A673 (cell line): ENCODE results near the gene RNF13. TPM values are rescaled to one million over a fixed set of nuclear protein-coding genes. Genes with fewer than 3 reads are reported as not detected.

Source experiments
- BruUV-seq: library from RNA; stranded (reverse); fragments of 400-500 nt; replicated peaks from 2 replicates; lab custom pipeline; 2021; lab: Mats Ljungman, UMichigan
- CTCF ChIA-PET: fragments of 300-600 bp; sonication (Branson Sonifier 250); formaldehyde crosslinking; loops from one replicate; lab custom pipeline; 2022; ENCODE audit warnings: antibody characterized with exemption; lab: Charles Lee
- POLR2A ChIA-PET: fragments of 300-600 bp; sonication (Branson Sonifier 250); formaldehyde crosslinking; loops from one replicate; lab custom pipeline; 2022; ENCODE audit warnings: antibody characterized with exemption; ENCODE audit not compliant: low non-redundant PET; lab: Charles Lee
- DNase-seq: peaks from one replicate; pipeline ENCODE4 v3.0.0-alpha.2; 2015; ENCODE audit warnings: low spot score
- H3K27ac ChIP-seq: fragments of 200-600 bp; sonication (generic); 2 replicates; pipeline ENCODE4 v1.5.1; 2016; ENCODE audit warnings: mixed run types, low read depth, mild to moderate bottlenecking, mixed read lengths, antibody characterized with exemption, low read length; ENCODE audit not compliant: poor library complexity, severe bottlenecking
- H3K27me3 ChIP-seq: fragments of 200-600 bp; sonication (generic); replicated peaks from 2 replicates; pipeline ENCODE4 v1.6.1; 2017; ENCODE audit warnings: mixed run types, low read depth, mild to moderate bottlenecking, mixed read lengths, antibody characterized with exemption, low read length; ENCODE audit not compliant: insufficient read depth, poor library complexity
- H3K36me3 ChIP-seq: fragments of 200-600 bp; sonication (generic); 2 replicates; pipeline ENCODE4 v1.6.1; 2016; ENCODE audit warnings: mixed run types, mild to moderate bottlenecking, mixed read lengths, antibody characterized with exemption, low read length; ENCODE audit not compliant: insufficient read depth, poor library complexity, severe bottlenecking
- H3K4me1 ChIP-seq: fragments of 200-600 bp; sonication (generic); 2 replicates; pipeline ENCODE4 v1.6.1; 2017; ENCODE audit warnings: mixed run types, mild to moderate bottlenecking, mixed read lengths, antibody characterized with exemption, low read length; ENCODE audit not compliant: insufficient read depth, poor library complexity, severe bottlenecking
- H3K4me3 ChIP-seq: fragments of 200-600 bp; sonication (generic); 2 replicates; pipeline ENCODE4 v1.5.1; 2016; ENCODE audit warnings: low read depth, mixed run types, mild to moderate bottlenecking, mixed read lengths, low read length; ENCODE audit not compliant: poor library complexity, severe bottlenecking
- H3K9me3 ChIP-seq: fragments of 200-600 bp; sonication (generic); 2 replicates; pipeline ENCODE4 v1.6.1; 2016; ENCODE audit warnings: mixed run types, low read depth, mild to moderate bottlenecking, mixed read lengths, antibody characterized with exemption, low read length; ENCODE audit not compliant: poor library complexity, severe bottlenecking
- CTCF ChIP-seq: fragments of 300-800, 200-600 bp; sonication (generic); conservative IDR thresholded peaks from 2 replicates; pipeline ENCODE4 v1.5.1; 2017; ENCODE audit warnings: low read depth, mild to moderate bottlenecking, antibody characterized with exemption, low read length, moderate library complexity, mixed read lengths
- EZH2 ChIP-seq: fragments of 200-600 bp; sonication (generic); IDR thresholded peaks from 2 replicates; pipeline ENCODE4 v1.6.1; 2017; ENCODE audit warnings: borderline replicate concordance, low read depth, mild to moderate bottlenecking, mixed read lengths, antibody characterized with exemption, low read length; ENCODE audit not compliant: poor library complexity, severe bottlenecking
- intact Hi-C: fragments of 100-400 bp; cut with micrococcal nuclease; formaldehyde crosslinking; loops from one replicate; pipeline ENCODE4 v1.10.0; 2022; ENCODE audit not compliant: unreplicated experiment
- total RNA-seq: library from RNA; stranded (reverse); gene quantifications from 2 replicates; pipeline ENCODE4 v1.2.3, GENCODE V29; 2021

RNF13 gene
- total RNA-seq, 1 experiment from 2014 or later: 21.7 TPM

- Histone ChIP-seq H3K4me1 (peaks cover 18% of the 10 kb centered on the region), H3K4me3 (peak overlapping the region; percentile 83), H3K27ac (peak overlapping the region; percentile 87), H3K9me3 (no peaks in the 10 kb centered on the region), H3K36me3 (no peaks in the 10 kb centered on the region), H3K27me3 (no peaks in the 10 kb centered on the region)
- TSS peak; percentile 38 for BruUV-seq
- CTCF ChIA-PET: no interaction called here
- DNase-seq: peak; percentile 24
- POLR2A ChIA-PET: no interaction called here
- no peak for TF ChIP-seq CTCF
- no peak for TF ChIP-seq EZH2
- intact Hi-C loops: no loop called here
These were observed 609 bp downstream of the RNF13 start for GRCh38 chr3:149813367-149814281.

- no peak for DNase-seq
- H3K27ac ChIP-seq: no peak overlapping the region
- no peak overlapping the region for H3K4me3 ChIP-seq
- TF ChIP-seq EZH2 (no peak), CTCF (no peak)
- no TSS peak for BruUV-seq
- ChIA-PET CTCF (no interaction called here), POLR2A (no interaction called here)
- no peaks in the 10 kb centered on the region for H3K9me3 ChIP-seq
- no peaks in the 10 kb centered on the region for H3K36me3 ChIP-seq
- intact Hi-C loops: no loop called here
- H3K27me3 ChIP-seq: no peaks in the 10 kb centered on the region
- H3K4me1 ChIP-seq: peaks cover 14% of the 10 kb centered on the region
These were observed 2.3 kb downstream of the RNF13 start for GRCh38 chr3:149815321-149815720.

GRCh38 chr3:149815728-149816127 lies 2.7 kb downstream of the RNF13 start:
- H3K9me3 ChIP-seq: no peaks in the 10 kb centered on the region
- BruUV-seq: no TSS peak
- H3K27ac ChIP-seq: no peak overlapping the region
- H3K36me3 ChIP-seq: no peaks in the 10 kb centered on the region
- no peak for DNase-seq
- TF ChIP-seq CTCF (no peak), EZH2 (no peak)
- intact Hi-C loops: no loop called here
- POLR2A ChIA-PET: no interaction called here
- CTCF ChIA-PET: no interaction called here
- H3K4me3 ChIP-seq: no peak overlapping the region
- H3K27me3 ChIP-seq: no peaks in the 10 kb centered on the region
- H3K4me1 ChIP-seq: peaks cover 14% of the 10 kb centered on the region
